GM08714 (cell line): ENCODE data around the gene SEL1L.

Experiments
- H3K4me3 ChIP-seq: fragments of 200-500 bp; sonication (Bioruptor generic); 2 replicates; pipeline ENCODE4 v1.5.1; 2014; ENCODE audit warnings: mild to moderate bottlenecking, low read length, inconsistent platforms
- ZNF274 ChIP-seq: IDR thresholded peaks from 2 replicates; pipeline ENCODE4 v1.6.1; 2012; ENCODE audit warnings: mild to moderate bottlenecking, low read depth, low read length

The SEL1L gene

DNA sequence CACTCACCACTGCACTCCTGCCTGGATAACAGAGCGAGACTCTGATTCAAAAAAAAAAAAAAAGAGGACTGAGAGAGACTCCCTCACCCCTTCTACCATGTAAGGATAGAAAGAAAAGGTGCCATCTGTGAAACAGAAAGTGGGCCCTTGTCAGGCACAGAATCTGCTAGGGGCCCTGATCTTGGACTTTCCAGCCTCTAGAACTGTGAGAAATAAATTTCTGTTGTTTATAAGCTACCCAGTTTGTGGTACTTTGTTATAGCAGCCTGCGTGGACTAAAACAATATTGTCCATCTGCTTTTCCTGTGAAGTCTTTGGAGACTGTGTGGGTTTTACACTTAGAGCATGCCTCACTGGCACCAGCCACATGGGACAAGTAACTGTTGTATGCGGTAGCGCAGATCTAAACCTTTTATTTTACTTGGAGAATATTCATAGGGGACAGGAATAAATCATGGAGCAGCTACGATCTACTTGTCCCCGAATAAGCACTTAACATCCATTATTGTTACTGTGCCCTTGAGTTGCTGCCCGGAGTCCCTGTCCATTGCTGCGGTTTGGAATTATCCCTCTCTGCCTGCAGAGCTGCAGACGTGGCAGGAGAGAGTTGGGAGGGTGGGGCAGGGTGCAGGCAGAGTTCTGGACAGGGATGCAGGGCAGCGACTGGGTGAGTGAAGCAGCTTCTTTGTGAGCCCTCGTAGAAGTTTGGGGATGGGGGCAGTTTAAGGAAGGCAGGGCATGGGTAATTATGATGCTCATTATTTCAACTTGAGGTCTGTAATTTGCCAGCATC, 81.1 kb downstream of the SEL1L start:
- no peak for TF ChIP-seq ZNF274
- H3K4me3 ChIP-seq: no peak overlapping the region

DNA sequence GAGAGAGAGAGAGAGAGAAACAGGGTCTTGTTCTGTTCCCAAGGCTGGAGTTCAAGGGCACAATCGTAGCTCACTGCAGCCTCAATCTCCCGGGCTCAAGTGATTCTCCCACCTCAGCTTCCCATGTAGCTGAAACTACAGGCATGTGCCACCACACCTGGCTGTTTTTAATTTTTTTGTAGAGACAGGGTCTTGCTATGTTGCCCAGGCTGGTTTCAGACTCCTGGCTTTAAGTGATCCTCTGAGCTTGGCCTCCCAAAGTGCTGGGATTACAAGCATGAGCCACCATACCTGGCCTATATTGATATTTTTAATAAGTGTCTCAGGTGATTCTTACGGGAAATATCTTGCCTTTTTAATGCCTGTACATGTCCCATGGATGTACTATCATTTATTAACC, 82.7 kb downstream of the SEL1L start:
- no peak overlapping the region for H3K4me3 ChIP-seq
- TF ChIP-seq ZNF274: no peak

DNA sequence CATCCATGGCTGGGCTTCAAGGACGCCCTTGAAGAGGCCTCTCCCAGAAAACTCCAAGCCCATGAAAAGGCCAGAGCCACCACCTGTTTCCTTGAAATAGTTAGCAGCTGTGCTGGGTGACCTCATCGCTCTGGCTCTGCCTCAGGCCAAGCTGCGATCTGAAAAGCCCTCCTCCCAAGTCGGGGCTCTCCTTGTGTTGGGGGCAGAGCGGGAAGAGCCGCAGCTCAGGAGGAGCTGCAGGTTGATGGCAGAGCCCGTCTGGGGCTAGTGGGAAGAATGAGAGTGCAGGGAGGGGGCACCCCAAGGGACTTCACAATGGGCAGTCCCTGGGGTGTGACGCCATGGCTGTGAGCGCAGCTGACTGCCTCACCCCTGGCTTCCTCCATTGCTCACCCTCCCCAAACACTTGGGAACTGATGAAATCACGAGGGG, 83.5 kb downstream of the SEL1L start:
- H3K4me3 ChIP-seq: no peak overlapping the region
- TF ChIP-seq ZNF274: no peak

DNA sequence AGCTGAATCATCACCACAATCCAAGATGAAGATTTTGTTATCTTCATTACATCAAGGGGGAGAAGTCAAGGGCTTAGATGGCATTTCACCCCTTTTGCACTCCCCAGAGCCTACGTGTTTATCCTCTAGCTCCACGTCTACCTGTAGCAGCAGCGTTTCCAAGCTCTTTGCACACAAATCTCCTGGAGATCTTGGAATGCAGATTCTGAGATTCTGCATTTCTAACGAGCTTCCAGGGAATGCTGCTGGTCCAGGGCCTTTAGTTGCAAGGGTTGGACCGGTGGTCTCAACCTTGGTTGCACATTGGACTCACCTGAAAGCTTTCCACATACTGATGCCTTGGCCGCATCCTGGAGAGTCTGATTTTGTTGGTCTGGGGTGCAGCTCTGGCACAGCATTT, 84.1 kb downstream of the SEL1L start:
- no peak for TF ChIP-seq ZNF274

DNA sequence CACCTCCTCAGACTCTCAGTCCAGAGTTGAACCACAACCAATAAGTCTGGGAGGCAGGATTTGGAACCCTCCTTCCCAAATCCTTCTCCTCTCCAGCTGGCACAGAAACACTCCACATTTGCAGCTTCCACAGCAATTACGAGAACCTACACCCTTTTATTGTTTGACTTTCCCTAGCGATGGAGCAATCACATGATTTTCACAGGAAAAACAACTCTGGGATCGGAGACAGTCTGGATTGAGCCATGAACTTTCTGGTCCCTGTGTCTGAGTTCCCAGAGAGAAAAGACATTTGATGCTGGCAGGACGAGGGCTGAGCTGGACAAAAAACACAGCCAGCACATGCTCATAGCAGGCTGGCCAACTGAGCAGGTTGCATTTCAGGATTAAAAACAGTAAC, 84.5 kb downstream of the SEL1L start:
- TF ChIP-seq ZNF274: no peak
- no peak overlapping the region for H3K4me3 ChIP-seq

More for the DNA sequence above, 84.1 kb downstream of the SEL1L start:
- no peak overlapping the region for H3K4me3 ChIP-seq

DNA sequence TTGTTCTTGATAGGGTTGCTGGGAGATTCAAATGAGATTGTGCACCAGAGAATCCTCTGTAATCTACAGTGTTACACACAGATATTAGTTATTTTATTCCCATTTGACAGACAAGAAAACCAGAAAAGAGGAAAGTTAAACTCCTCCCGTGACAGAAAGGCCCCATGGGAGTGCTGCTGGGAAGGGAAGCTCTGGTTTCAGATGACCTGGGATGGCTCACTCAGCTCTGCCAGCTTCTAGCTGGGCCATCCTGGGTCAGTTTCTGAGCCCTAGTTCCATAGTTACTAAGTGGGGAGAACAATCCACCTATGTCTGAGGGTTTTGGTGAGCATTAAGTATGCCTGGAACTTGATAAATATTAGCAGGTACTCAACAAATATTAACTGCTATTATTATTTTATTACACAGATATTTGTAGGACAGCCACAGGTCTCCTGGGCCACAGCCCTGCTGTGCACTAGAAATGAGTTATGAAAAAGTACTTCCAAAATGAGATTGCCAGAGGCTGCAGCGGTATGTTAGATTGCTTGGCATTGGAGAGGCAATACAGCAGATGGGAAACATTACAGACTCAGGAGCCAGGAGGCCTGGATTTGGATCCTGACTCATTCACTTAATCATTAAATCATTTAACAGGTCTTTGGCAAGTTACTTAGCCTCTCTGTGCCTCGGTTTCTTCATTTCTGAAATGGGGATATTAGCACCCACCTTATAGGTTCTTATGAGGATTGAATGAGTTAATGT, 86.5 kb downstream of the SEL1L start:
- no peak for TF ChIP-seq ZNF274
- H3K4me3 ChIP-seq: no peak overlapping the region

DNA sequence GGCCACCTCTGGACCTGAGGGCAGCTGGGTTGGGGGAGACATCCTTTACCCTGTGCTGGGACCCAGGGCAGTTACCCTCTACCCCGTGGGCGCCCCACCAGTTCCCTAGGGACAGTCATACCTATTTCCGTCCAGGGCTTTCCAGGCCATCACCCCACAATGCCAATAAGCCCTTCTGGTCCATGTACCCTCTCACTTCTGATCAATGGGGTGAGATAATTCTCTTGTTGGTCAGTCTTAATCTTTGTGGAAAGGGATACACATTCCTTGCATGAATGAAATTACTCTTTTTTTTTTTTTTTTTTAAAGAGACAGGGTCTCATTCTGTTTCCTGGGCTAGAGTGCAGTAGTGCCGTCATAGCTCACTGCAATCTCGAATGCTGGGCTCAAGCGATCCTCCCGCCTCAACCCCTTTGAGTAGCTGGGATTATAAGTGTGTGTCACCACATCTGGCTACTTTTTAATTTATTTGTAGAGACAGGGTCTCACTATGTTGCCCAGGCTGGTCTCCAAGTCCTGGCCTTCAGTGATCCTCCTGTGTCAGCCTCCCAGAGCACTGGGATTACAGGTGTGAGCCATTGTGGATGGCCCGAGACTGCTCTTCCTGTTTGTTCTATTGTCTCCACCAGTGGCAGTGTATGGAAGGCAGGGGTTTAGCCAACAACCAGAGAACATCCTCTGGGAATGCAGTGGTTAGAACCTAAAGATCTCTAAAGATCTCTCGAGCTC, 87.2 kb downstream of the SEL1L start:
- no peak for TF ChIP-seq ZNF274
- no peak overlapping the region for H3K4me3 ChIP-seq

DNA sequence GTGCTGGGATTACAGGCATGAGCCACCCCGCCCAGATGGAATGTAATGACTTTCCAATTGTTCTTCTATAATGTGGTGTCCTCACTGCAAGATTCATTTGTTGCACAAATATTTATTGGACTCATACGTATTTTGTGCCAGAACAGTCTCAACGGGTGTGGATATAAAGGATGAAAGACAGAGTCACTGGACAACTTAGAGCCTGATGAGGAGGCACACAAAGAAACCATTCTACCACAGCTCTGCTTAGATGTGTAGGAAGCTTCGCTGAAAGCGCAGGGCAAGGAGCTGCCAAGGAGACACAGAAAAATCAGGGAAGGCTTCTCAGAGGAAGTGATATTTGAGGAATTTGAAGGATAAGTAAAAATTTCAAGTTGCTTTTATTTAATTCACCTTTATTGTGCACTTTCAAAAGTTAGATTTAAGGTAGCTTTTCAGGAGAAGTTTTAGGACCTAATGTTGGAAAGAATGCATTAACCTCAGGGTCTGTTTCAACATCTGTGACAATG, 92.0 kb downstream of the SEL1L start:
- H3K4me3 ChIP-seq: no peak overlapping the region
- TF ChIP-seq ZNF274: no peak

DNA sequence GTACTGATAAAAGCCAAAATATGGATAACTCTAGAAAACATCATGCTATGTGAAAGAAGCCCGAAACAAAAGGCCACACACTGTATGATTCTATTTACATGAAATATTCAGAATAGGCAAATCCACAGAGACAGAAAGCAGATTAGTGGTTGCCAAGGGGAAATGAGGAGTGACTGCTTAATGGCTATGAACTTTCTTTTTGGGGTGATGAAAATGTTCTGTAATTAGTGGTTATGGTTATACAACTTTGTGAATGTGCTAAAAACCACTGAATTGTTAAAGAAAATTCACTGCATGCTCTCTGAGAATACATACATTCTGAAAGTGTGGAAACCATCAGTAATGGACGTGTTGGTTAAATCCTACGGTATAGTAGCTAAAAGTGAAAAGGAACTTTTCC, 93.6 kb downstream of the SEL1L start:
- TF ChIP-seq ZNF274: no peak
- H3K4me3 ChIP-seq: no peak overlapping the region

DNA sequence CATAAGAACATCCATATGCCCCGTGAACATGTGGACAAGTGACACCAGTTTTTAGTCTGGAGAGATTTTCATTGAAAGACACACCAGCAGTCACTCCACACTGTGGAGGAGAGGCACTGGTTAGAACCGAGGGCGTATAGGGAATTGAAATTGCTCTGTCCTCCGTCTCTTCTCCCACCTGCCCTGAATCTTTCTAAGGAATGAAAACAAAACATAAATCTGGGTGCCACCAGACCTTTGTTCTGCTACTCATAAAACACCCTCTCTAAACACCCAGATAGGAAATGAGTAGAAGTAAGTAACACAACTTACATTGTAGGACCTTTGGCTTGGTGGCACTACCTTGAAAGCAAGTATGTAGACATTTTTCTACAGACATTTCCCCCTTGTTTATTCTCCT, 96.4 kb downstream of the SEL1L start:
- no peak for TF ChIP-seq ZNF274
- H3K4me3 ChIP-seq: no peak overlapping the region

DNA sequence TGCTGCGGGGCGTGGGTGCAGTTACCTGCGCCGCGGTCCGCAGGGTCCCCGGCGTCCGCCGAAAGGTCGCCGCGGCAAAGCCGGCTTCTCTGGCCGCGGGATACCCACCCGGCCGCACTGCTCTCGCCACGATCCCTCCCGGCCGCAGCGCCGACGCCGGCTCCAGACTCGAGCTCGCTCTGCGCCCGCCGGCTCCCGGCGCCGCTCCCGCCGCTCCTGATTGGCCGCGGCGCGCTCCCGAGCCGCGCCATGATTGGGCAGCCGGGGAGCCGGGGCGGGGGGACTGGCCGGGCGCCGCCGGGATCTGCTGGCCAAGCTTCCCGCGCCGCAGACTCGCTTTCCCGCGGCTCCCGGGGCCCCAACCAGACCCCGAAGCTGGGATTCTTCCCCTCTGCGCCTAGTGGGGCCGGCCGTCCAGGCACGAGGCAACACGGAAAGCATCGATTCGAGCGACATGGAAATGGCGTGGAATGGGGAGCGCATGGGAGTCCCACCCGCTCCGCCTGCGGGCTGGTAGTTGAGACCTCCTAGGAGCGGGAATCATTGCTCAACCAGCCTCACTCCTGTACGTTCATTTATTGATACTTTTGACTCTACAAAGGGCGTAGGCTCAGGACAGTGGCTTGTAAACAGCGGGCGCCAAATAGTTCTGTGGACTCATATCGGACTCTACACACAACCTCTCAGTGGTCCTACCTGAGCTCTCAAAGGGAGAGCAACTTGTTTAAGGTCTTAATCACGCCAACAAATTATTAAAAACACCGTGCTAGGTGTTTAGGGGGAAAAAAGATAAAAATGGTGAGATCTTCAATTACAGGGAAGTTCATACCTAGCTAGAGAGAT, 97.1 kb downstream of the SEL1L start:
- peak overlapping the region; percentile 38; the same call in 1 of the 2 replicates for H3K4me3 ChIP-seq
- no peak for TF ChIP-seq ZNF274

DNA sequence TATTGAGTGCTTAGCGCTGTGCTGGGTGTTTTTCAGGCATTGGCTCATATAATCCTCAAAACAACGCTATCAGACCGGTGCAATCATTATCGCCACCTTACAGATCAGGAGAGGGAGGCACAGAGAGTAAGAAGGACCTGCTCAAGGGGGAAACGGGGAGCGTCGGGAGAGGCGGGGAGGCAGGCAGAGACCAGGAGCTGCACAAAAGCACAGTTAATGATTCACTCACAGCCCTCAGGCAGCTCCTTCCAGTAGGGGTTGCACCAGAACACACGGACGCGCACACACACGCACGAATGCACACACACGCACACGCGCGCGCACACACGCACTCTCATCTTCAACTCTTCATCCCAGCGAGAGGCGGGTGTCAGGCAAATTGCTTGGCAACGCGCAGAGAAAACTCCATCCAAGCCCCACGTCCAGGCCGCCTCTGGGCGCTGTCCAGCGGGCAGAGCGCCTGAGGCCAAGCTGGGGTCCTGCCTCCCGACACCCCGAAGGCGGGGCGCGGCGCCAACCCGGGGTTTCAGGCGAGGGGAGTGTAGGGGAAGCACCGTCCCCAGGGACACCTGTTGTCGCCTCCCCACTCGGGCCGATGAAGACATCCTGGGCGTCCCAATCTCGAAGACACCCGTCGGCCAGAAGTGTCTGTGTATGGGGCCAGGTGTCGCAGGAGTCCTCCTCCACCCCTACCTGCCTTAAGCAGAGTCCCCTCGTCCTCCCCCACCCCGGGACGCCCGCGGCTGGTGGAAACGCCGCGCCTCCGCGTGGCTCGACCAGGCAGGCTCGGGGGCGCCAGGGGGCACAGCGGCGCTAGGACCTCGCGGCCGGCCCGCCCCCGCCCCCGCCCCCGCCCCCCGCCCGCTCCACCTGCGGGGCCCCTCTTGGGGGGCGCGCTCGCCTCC, 98.0 kb downstream of the SEL1L start:
- H3K4me3 ChIP-seq: peak overlapping the region; percentile 60
- TF ChIP-seq ZNF274: no peak

DNA sequence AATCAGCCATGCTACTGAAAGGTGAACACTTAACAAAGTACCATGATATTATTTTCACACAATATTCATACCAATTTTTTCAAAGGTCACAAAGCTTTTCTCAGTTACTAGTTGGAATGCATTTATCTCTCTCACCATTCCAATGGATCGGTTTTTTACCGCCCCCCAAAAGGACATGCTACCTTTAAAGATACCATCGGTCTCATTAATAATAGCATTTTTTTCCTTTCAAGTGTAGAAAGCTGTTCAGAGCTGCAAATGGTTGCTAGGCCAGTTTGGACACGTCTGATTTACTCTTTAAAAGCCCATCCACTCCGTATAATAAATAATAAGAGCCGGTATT, 98.6 kb downstream of the SEL1L start:
- no peak for TF ChIP-seq ZNF274
- peak overlapping the region; percentile 60; the same call in 1 of the 2 replicates for H3K4me3 ChIP-seq
